ENCODE measurements around the gene RASAL2.

The RASAL2 gene

GRCh38 chr1:178528953-178529335 is 435.0 kb downstream of the RASAL2 start:
- DNase-seq: no peak

GRCh38 chr1:178529364-178530036 is 435.6 kb downstream of the RASAL2 start:
- no peak for DNase-seq

GRCh38 chr1:178530037-178530402 is 436.1 kb downstream of the RASAL2 start:
- DNase-seq: no peak

- DNase-seq: no peak
Measured at GRCh38 chr1:178530502-178530901, 436.6 kb downstream of the RASAL2 start.

- DNase-seq: no peak
Measured at GRCh38 chr1:178531887-178532286, 438.0 kb downstream of the RASAL2 start.

GRCh38 chr1:178532392-178532791 is 438.5 kb downstream of the RASAL2 start:
- DNase-seq: peak; percentile 48

- DNase-seq: no peak
Measured at GRCh38 chr1:178533121-178533946, 439.4 kb downstream of the RASAL2 start.
